Measurements from ENCODE around the gene NRXN2. TPM values are rescaled to one million over a fixed set of nuclear protein-coding genes. Genes with fewer than 3 reads are reported as not detected.

NRXN2 gene
- total RNA-seq, 1 donor from 2014 or later = 10.0 TPM

- no peak for DNase-seq (ENCODE audit: low read depth, low spot score)
- no peak for TF ChIP-seq CTCF (conservative IDR thresholded peaks at IDR 0.05)
- H3K27ac Mint-ChIP-seq (ENCODE audit: unreplicated experiment) = no peak overlapping the region
- H3K9me3 Mint-ChIP-seq = no peaks in the 10 kb centered on the region
- peaks cover 2% of the 10 kb centered on the region for H3K27me3 Mint-ChIP-seq (ENCODE audit: low read depth)
- peak overlapping the region; percentile 58 for H3K4me3 Mint-ChIP-seq
- H3K36me3 Mint-ChIP-seq (ENCODE audit: low read depth) = peaks cover 64% of the 10 kb centered on the region
- peaks cover 51% of the 10 kb centered on the region for H3K4me1 Mint-ChIP-seq
Measured at GRCh38 chr11:64768300-64768694, 45.3 kb upstream of the NRXN2 start.

- Mint-ChIP-seq H3K4me3 (peak overlapping the region; percentile 78), H3K9me3 (no peaks in the 10 kb centered on the region), H3K36me3 (ENCODE audit: low read depth) (peaks cover 61% of the 10 kb centered on the region), H3K27ac (ENCODE audit: unreplicated experiment) (no peak overlapping the region), H3K4me1 (peaks cover 54% of the 10 kb centered on the region), H3K27me3 (ENCODE audit: low read depth) (peaks cover 4% of the 10 kb centered on the region)
- peak; percentile 81 for TF ChIP-seq CTCF (conservative IDR thresholded peaks at IDR 0.05)
- peak; percentile 86 for DNase-seq (ENCODE audit: low read depth, low spot score)
Measured at GRCh38 chr11:64767344-64768299, 44.6 kb upstream of the NRXN2 start.

- Mint-ChIP-seq H3K4me1 (peaks cover 56% of the 10 kb centered on the region), H3K27me3 (ENCODE audit: low read depth) (peaks cover 10% of the 10 kb centered on the region), H3K9me3 (no peaks in the 10 kb centered on the region), H3K36me3 (ENCODE audit: low read depth) (peaks cover 62% of the 10 kb centered on the region), H3K4me3 (no peak overlapping the region), H3K27ac (ENCODE audit: unreplicated experiment) (no peak overlapping the region)
- TF ChIP-seq CTCF (conservative IDR thresholded peaks at IDR 0.05) = no peak
- DNase-seq (ENCODE audit: low read depth, low spot score) = no peak
Measured at GRCh38 chr11:64766881-64767280, 43.9 kb upstream of the NRXN2 start.

GRCh38 chr11:64765851-64766665 is 43.1 kb upstream of the NRXN2 start:
- no peak for DNase-seq (ENCODE audit: low read depth, low spot score)
- peaks cover 14% of the 10 kb centered on the region for H3K27me3 Mint-ChIP-seq (ENCODE audit: low read depth)
- TF ChIP-seq CTCF (conservative IDR thresholded peaks at IDR 0.05) = no peak
- H3K4me1 Mint-ChIP-seq = peaks cover 55% of the 10 kb centered on the region
- no peaks in the 10 kb centered on the region for H3K9me3 Mint-ChIP-seq
- H3K27ac Mint-ChIP-seq (ENCODE audit: unreplicated experiment) = no peak overlapping the region
- peak overlapping the region; percentile 65 for H3K4me3 Mint-ChIP-seq
- H3K36me3 Mint-ChIP-seq (ENCODE audit: low read depth) = peaks cover 57% of the 10 kb centered on the region

GRCh38 chr11:64765291-64765850 is 42.4 kb upstream of the NRXN2 start:
- peaks cover 19% of the 10 kb centered on the region for H3K27me3 Mint-ChIP-seq (ENCODE audit: low read depth)
- no peak for DNase-seq (ENCODE audit: low read depth, low spot score)
- H3K4me3 Mint-ChIP-seq = peak overlapping the region; percentile 47
- peaks cover 61% of the 10 kb centered on the region for H3K4me1 Mint-ChIP-seq
- H3K9me3 Mint-ChIP-seq = no peaks in the 10 kb centered on the region
- H3K27ac Mint-ChIP-seq (ENCODE audit: unreplicated experiment) = no peak overlapping the region
- peaks cover 52% of the 10 kb centered on the region for H3K36me3 Mint-ChIP-seq (ENCODE audit: low read depth)
- peak; percentile 39 for TF ChIP-seq CTCF (conservative IDR thresholded peaks at IDR 0.05)
